ENCODE data around the gene DGKQ. TPM values are rescaled to one million over a fixed set of nuclear protein-coding genes. Genes with fewer than 3 reads are reported as not detected.

The DGKQ gene
- total RNA-seq, 1 experiment from 2014 or later = 11.5 TPM

DNA sequence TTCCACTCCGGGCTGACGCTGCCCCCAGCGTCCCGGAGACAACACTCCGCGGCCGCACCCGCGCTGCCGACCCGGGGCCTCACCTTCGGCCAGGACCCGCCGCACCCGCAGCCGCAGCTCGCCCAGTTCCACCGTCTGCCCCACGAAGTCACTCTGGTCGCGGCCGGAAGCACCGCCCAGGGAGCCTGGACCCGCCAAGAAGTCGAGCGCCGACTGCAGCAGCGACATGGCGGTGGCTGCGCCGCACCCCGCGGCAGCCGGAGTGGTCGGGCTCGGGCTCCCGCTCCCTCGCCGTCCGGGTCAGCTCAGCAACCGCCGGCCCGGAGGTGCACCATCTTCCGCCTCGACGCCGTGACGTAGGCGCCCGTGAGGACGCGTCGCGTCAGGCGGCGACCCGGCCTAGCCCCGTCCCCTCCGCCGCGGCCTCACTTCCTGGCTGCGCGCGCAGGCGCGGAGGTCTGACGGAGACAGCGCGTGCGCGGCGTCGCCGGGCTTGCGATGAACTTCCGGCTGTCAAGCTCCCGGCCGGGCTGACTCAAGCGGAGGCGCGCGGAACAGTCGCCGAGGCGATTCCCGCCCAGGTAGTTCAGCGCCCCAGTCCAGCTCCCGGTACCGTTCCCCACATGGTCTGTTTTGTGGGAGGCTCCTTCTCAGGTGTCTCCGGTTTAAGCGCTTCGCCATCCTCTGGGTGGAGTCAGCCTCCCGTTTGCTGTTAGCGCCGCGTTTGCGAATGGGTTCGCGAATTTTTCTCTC, 41.2 kb downstream of the DGKQ start, which contains the start of the genes GAK and TMEM175:
GAK (minus strand) TSS at position 357 of the 753 bp plus-strand sequence; CDS start at position 228, 129 bp downstream.
TMEM175 (plus strand) TSS at position 501 of the 753 bp plus-strand sequence. CDS start 15,280 bp downstream, outside the sequence.
- Histone ChIP-seq H3K79me2 (ENCODE audit: low read depth) (peaks cover 46% of the 10 kb centered on the region), H3K4me3 (peak within 1 kb of the TSS; percentile 96), H3F3A (ENCODE audit: insufficient read depth, low read depth) (peaks cover 25% of the 10 kb centered on the region), H3K4me2 (peak within 1 kb of the TSS; percentile 90), H3K27me3 (ENCODE audit: insufficient read depth, low read depth) (no peaks in the 10 kb centered on the region), H3K27ac (peak within 1 kb of the TSS; percentile 24), H2AFZ (peak within 1 kb of the TSS; percentile 99), H3K9me3 (ENCODE audit: insufficient read depth, low read depth) (no peaks in the 10 kb centered on the region), H3K4me1 (replicated peaks; ENCODE audit: insufficient read depth) (peaks cover 30% of the 10 kb centered on the region), H3K9me2 (ENCODE audit: insufficient read depth) (no peaks in the 10 kb centered on the region), H3K36me3 (ENCODE audit: low read depth) (no peaks in the 10 kb centered on the region), H4K20me1 (ENCODE audit: insufficient read depth) (peaks cover 32% of the 10 kb centered on the region)
- TF ChIP-seq, protein P1, sequence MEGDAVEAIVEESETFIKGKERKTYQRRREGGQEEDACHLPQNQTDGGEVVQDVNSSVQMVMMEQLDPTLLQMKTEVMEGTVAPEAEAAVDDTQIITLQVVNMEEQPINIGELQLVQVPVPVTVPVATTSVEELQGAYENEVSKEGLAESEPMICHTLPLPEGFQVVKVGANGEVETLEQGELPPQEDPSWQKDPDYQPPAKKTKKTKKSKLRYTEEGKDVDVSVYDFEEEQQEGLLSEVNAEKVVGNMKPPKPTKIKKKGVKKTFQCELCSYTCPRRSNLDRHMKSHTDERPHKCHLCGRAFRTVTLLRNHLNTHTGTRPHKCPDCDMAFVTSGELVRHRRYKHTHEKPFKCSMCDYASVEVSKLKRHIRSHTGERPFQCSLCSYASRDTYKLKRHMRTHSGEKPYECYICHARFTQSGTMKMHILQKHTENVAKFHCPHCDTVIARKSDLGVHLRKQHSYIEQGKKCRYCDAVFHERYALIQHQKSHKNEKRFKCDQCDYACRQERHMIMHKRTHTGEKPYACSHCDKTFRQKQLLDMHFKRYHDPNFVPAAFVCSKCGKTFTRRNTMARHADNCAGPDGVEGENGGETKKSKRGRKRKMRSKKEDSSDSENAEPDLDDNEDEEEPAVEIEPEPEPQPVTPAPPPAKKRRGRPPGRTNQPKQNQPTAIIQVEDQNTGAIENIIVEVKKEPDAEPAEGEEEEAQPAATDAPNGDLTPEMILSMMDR (conservative IDR thresholded peaks at IDR 0.05) = no peak
- TF ChIP-seq EZH2 (IDR thresholded peaks at IDR 0.05; ENCODE audit: low read depth) = no peak
- POLR2A ChIA-PET (ENCODE audit: unreplicated experiment) = interaction anchor here (0.7 to 0.9 kb wide), 2 partner anchors 55 to 414 kb away, joined by 3 to 12 read pairs; partner anchors contain the start of gene IDUA
- BruUV-seq (replicated peaks) = no TSS peak
- peak; percentile 86 to 97 for DNase-seq
- CTCF ChIA-PET = no interaction called here
- intact Hi-C loops (cut with micrococcal nuclease; ENCODE audit: unreplicated experiment) = loop anchor here (1.0 to 5.0 kb wide), 4 partner anchors 40 to 415 kb away; partner anchors contain the start of genes DGKQ, IDUA and UVSSA

DNA sequence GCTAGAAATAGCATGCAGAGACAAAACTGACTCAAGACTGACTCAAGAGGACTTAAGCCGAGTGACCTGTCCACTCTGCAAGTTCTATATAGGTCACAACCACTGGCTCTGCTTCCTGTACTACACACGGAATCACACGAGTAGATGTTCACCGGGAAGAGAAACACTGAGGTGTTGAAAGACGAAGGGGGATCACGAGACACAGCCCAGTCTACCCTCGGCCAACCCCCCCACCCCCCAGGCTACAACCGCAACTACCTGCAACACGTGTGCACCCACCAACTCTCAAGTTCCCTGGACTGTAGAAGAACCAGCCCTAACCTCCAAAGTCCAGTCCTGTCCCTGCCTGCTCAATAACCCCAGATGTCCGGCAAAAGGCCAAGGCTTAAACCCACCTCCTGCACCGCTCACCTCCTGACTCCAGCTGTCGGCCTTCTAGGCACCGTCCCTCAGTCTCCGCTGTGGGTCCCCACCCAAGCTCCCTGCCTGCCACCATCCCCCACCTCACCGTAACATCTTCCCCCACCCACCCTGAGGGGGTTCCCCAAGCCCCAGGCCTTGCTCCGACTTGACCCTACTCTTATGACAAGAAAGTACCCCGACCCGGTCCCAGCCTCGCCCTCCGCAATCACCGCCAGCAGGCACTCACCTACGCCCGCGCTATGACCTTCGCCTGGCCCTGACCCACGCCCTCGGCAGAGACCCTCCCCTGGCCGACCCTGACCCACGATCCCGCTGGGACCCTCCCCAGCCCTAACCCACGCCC, 42.0 kb downstream of the DGKQ start:
- no peaks in the 10 kb centered on the region for H3K9me3 ChIP-seq (ENCODE audit: insufficient read depth, low read depth)
- H3F3A ChIP-seq (ENCODE audit: insufficient read depth, low read depth) = peaks cover 25% of the 10 kb centered on the region
- no peaks in the 10 kb centered on the region for H3K36me3 ChIP-seq (ENCODE audit: low read depth)
- peak overlapping the region; percentile 88 for H2AFZ ChIP-seq
- peak overlapping the region; percentile 96 for H3K4me3 ChIP-seq
- DNase-seq = peak in 1 of 2 experiments; percentile 39
- ChIA-PET CTCF (no interaction called here), POLR2A (ENCODE audit: unreplicated experiment) (interaction anchor here (0.6 kb wide), 1 partner anchor 251 kb away, joined by 3 read pairs; no protein-coding TSS in a partner anchor)
- no peaks in the 10 kb centered on the region for H3K9me2 ChIP-seq (ENCODE audit: insufficient read depth)
- H3K4me1 ChIP-seq (replicated peaks; ENCODE audit: insufficient read depth) = peaks cover 30% of the 10 kb centered on the region
- peak overlapping the region; percentile 85 for H3K4me2 ChIP-seq
- peaks cover 48% of the 10 kb centered on the region for H3K79me2 ChIP-seq (ENCODE audit: low read depth)
- TF ChIP-seq, protein P1 (conservative IDR thresholded peaks at IDR 0.05) = no peak
- TF ChIP-seq EZH2 (IDR thresholded peaks at IDR 0.05; ENCODE audit: low read depth) = no peak
- BruUV-seq (replicated peaks) = no TSS peak
- H3K27ac ChIP-seq = peak overlapping the region; percentile 24
- intact Hi-C loops (cut with micrococcal nuclease; ENCODE audit: unreplicated experiment) = loop anchor here (2.0 to 5.0 kb wide), 2 partner anchors 41 to 415 kb away; partner anchors contain the start of genes DGKQ and UVSSA
- H4K20me1 ChIP-seq (ENCODE audit: insufficient read depth) = peaks cover 34% of the 10 kb centered on the region
- H3K27me3 ChIP-seq (ENCODE audit: insufficient read depth, low read depth) = no peaks in the 10 kb centered on the region

- Histone ChIP-seq H3K4me3 (peak overlapping the region; percentile 96), H3K9me2 (ENCODE audit: insufficient read depth) (no peaks in the 10 kb centered on the region), H3K4me1 (replicated peaks; ENCODE audit: insufficient read depth) (peaks cover 30% of the 10 kb centered on the region), H3F3A (ENCODE audit: insufficient read depth, low read depth) (peaks cover 25% of the 10 kb centered on the region), H3K27ac (peak overlapping the region; percentile 24), H3K27me3 (ENCODE audit: insufficient read depth, low read depth) (no peaks in the 10 kb centered on the region), H3K79me2 (ENCODE audit: low read depth) (peaks cover 53% of the 10 kb centered on the region), H3K9me3 (ENCODE audit: insufficient read depth, low read depth) (no peaks in the 10 kb centered on the region), H4K20me1 (ENCODE audit: insufficient read depth) (peaks cover 39% of the 10 kb centered on the region), H3K4me2 (peak overlapping the region; percentile 85), H2AFZ (no peak overlapping the region), H3K36me3 (ENCODE audit: low read depth) (no peaks in the 10 kb centered on the region)
- ChIA-PET CTCF (no interaction called here), POLR2A (ENCODE audit: unreplicated experiment) (interaction anchor here (0.6 kb wide), 1 partner anchor 251 kb away, joined by 3 read pairs; no protein-coding TSS in a partner anchor)
- TF ChIP-seq, protein P1 (conservative IDR thresholded peaks at IDR 0.05) = no peak
- TF ChIP-seq EZH2 (IDR thresholded peaks at IDR 0.05; ENCODE audit: low read depth) = no peak
- BruUV-seq (replicated peaks) = TSS peak; percentile 72
- no peak for DNase-seq
- intact Hi-C loops (cut with micrococcal nuclease; ENCODE audit: unreplicated experiment) = loop anchor here (2.0 to 5.0 kb wide), 2 partner anchors 41 to 416 kb away; partner anchors contain the start of genes DGKQ and UVSSA
Measured at GRCh38 chr4:930827-931193, 42.6 kb downstream of the DGKQ start.

Data from PC-9 (cell line).